ENCODE results near the gene NELL2.

DNA sequence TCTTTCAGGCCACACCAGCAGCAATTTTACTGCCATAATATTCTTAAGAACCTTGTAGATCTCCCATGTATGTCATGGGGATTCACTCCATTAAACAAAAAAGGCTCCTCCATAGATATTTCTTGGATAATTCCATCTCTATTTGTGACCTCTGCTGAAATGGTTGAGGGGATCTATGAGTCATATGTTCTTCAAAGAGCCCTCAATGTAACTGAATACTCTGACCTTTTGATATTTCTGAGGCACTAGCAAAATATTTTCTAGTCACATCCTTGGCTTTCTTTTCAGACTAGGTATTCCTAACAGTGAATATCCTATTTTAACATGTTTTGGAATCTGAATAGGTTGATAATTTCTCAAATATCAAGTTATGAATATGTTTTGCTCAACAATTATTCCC lies 6.6 kb downstream of the NELL2 start:
- TF ChIP-seq, protein P1, sequence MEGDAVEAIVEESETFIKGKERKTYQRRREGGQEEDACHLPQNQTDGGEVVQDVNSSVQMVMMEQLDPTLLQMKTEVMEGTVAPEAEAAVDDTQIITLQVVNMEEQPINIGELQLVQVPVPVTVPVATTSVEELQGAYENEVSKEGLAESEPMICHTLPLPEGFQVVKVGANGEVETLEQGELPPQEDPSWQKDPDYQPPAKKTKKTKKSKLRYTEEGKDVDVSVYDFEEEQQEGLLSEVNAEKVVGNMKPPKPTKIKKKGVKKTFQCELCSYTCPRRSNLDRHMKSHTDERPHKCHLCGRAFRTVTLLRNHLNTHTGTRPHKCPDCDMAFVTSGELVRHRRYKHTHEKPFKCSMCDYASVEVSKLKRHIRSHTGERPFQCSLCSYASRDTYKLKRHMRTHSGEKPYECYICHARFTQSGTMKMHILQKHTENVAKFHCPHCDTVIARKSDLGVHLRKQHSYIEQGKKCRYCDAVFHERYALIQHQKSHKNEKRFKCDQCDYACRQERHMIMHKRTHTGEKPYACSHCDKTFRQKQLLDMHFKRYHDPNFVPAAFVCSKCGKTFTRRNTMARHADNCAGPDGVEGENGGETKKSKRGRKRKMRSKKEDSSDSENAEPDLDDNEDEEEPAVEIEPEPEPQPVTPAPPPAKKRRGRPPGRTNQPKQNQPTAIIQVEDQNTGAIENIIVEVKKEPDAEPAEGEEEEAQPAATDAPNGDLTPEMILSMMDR (conservative IDR thresholded peaks at IDR 0.05; ENCODE audit: low read depth, low read length) = no peak
- TF ChIP-seq EZH2phosphoT487 (IDR thresholded peaks at IDR 0.05; ENCODE audit: borderline replicate concordance, low read length) = no peak
